NCI-H1930 (cell line): ENCODE data around the gene SAP25.
A peak's percentile ranks its signal among the peaks of the same experiment; 100 is the strongest.
"Not testable (repeated sequence)": the region's sequence is repeated elsewhere in the genome, so short reads cannot be mapped to it uniquely, and the experiment has no call there.

Experiments
- DNase-seq, 2 experiments: peaks; one replicate each; lab custom pipeline; 2025; lab: John Stamatoyannopoulos, UW

The SAP25 gene

DNA sequence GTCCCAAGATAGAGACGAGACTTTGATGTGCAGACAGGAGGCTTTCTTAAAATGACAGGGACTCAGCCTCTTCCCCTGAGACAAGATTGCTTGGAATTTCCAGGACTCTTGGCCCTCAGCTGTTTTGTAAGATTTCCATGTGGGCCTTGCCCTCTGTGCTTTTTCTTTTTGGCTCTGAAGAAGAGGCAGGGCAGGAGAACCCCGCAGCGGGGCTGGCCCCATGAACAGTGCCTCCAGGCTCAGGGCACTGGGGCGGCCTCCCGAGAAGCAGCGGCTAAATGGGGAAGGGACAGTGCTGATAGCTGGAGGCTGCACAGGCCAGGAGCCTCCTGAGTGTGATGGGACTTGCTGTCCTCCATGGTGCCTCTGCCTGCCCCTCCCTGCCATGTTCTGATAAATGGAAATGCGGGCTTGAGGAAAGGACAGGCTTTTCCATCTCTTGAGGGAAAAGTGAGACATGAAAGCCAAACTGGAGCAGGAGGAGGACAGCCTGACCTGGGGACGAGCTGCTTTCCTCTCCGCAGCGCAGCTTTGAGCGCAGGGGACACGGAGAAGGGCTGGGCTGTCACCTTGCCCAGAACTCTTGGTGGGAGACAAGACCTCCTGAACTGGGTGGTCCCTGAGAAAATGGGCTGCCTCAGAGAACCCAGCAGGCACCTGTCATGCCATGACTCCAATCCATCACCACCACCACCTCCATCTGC is 12.1 kb downstream of the SAP25 start:
- DNase-seq, result no peak

DNA sequence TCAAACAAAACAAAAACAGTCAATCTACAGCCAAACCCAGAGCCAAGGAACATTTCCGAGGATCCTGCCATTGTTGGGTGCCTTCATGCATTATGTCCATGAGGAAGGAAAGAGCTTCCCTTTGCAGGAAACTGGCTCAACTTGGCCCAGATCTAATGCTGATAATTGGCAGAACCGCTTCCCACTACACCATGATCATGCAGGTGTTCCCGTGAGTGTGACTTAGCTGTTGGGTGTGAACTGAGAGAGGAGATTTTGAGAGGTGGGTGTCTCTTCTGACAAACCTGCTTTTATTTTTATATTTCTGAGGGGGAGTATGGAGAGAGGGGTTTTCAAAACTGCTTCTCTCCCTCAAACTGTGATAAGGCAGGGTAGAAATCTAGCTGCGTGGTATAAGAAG is 14.6 kb downstream of the SAP25 start:
- no peak for DNase-seq

DNA sequence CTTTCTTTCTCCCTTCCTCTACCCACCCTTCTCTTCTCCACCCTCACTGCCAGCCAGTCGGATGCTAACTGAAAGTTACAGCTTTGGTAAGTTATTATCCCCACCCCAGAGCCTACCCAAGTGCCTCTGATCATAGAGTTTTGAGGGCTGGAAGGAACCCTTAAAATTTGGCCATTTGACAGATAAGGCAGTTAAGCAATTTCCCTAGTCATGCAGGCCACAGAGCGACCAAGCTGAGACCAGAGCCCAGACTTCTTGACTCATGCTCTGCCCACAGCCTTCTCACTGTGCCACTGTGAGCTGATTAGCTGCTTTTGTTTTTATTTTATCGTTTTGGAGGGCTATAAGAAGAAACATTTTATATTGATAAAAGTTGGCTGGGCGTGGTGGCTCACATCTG is 17.2 kb downstream of the SAP25 start:
- DNase-seq, result no peak

DNA sequence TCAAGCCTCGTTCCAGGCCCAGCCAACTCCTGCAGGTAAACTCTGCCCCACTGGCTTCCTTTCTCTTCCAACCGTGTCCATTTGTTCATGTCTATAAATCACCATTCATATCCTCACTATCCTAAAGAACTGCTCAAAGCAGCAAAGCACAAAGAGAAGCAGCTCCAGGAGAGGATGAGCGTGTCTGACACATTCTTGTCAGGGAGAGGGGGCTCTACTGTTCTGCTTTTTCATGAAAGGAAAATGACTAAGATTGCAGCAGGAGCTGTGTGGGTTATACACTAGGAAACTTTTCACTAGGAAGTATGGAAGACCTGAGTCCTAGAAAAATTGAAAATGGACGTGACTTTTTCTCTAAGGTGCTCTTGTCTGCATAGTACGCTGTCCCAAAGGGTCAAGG is 18.0 kb downstream of the SAP25 start:
- DNase-seq, result no peak

DNA sequence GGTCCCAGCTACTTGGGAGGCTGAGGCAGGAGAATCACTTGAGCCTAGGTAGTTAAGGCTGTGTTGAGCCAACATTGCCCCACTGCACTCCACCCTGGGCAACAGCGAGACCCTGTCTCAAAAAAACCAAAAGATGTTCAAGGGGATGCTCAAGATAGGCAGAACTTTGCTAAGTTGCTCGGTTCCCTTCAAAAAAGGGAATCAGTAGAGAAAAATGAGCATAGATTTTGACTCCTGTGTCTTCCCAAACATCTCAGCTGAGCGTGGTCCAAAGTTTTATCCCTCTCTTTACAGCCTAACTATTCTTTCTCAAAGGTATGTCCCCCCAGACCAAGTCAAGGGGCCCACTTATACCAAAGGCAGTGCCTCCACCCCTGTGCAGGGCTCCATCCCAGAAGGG is 20.7 kb downstream of the SAP25 start:
- DNase-seq, result no peak

DNA sequence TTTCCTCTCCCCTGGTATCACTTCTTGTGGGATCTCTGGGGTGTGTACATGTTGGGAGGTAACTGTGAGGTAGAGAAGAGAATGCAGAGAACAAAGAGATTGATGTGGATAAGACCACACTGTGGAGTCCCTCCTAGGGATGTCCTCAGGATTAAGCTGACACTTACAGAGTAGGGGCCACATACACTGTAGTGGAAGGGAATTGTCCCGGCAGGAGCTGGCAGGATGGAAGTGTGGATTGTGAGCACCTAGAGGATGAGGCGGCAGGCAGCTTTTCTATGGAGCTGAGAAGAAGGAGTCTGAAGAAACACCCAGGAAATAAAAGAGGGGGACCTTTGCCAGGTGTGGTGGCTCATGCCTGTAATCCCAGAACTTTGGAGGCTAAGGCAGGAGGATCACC is 21.2 kb downstream of the SAP25 start:
- DNase-seq, result no peak

DNA sequence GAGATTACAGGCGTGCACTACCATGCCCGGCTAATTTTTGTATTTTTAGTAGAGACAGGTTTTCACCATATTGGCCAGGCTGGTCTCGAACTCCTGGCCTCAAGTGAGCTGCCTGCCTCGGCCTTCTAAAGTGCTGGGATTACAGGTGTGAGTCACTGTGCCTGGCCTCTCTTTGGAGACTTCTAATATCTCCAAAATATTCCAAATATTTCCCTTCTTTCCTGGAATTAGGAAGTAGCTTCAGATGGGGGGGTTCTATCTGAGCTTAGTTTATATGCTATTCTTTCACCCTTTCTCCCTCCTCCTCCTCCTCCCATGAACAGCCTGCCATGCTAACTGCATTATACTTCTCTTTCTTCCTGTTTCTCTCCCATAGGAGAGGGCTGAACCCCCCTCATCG is 25.3 kb downstream of the SAP25 start:
- DNase-seq, result not testable (repeated sequence)

DNA sequence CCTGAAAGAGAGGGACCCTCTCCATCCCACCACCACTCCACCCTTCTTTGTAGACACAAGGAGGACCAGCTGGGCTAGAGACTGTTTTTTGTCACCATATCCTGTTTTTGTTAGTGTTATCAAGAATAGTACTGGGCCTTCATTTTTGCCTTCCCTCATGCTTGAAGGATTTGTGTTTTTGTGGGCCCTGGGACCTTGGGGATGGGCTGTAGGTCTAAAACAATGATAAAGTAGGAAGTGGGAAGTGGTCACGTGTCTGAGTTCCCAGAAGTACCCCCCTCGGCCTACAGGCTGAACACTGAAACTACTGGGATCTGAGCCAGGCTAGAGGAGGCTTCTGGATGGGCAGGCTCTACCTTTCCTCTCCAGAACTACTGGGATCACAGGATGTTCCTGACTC is 25.8 kb downstream of the SAP25 start:
- no peak for DNase-seq

DNA sequence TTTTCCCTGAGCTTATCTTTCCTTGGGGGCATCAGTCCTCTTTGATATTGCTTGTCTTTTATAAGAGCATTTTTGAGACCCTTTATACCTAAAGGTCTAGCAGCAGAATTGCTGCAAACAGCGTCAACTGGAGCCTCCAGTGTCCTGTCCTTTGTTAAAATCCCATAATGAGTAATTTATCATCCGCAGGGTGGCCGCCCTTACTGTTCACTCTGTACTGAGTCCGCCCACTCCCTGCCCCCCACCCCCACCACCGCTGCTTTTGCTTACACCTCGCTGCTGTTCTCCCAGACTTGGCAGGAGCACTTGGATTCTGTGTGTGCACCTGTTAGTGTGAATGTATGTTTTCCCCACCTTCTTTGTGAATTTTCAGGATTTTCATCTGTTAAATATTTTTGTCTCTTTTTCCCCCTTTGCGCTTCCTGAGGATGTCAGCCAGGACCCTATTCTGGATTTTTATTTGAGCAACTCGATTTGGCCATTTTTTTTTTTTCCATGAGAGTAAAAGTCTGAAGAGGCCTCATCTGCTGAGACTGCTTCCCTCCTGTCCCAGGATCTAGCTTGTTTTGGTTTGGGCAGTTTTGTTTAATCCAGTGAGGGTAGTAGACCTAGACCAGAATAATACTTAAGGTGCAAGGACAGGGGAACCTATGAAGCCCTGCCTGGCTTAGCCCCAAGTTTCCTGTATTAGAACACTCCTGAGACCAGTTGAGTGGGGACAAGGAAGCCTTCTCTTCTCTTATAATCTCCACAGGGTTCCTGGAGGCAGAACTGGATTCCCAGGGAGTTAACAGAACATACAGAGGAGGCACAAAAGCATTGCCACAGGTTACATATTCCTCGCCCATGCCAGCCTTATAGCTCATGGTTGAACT is 26.5 kb downstream of the SAP25 start:
- no peak for DNase-seq

DNA sequence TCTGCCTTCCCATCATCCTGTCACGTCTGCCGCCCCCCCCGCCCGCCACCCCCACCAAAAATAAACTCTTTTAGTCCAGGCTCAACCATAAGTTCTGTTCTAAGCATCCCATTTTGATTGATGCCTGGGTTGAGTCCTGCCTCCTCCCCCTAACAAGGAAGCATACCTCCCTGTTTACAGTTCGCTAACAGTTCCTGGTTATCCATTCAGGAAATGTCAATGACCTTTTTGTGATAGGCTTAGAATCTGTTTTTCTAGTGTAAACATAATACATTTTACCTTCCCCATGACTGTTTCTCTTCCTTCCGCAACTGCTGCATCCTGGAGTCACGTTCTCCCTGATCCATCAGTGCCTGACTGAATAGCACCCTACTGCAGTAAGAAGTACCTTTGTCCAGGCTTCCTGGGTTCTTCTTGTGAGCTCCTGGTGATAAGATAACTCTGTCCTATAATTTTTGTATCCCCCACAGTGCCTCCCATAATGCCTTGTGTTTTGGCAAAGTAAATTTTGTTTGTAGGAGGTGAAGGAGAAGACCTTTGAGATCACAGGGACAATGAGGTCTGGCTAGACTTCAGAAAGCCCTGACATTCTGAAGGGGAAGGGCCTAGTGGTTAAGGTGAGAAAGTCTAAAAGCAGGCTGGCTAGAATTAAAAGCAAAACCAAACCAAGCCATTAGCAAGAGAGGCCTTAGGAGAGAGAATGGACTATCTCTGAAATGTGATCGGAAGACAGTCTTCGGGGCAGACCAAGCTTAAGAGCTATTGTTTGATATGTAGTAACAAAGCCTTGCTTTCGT is 27.4 kb downstream of the SAP25 start:
- DNase-seq, result no peak

DNA sequence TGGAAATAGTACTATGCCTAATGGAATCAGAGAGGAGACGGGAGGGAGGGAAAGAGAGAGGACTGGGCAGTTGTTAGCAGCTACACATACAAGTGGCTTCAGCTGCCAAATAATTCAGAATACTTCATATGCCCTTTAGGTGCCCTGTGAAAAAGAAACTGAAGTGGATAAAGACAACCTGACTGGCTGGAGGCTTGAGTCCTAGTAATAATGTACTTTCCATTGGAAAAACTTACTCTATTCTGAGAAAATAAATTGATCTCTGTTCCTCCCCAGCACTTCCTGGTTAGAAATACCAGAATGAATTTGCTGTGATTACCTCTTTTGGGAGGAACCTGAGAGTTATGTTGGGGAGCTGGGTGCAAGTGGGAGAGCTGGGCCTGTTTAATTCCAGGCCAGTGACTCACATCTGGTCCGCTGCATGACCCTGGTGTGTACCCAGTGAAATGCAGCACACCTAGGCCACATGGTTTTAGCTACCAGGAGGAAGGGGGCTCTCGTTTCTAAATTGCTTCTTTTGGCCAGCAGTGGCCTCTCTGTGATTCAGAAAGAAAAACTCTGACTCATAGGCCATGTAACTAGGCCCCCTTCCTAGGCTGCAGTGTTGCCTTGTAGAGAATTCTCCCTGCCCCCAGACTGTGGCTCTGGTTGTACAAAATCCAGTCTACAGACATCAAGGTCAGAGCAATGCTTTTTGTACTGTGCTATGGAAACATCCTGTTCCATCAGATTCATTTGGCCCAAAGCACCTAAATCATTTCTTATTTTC is 28.2 kb downstream of the SAP25 start:
- DNase-seq, result no peak

DNA sequence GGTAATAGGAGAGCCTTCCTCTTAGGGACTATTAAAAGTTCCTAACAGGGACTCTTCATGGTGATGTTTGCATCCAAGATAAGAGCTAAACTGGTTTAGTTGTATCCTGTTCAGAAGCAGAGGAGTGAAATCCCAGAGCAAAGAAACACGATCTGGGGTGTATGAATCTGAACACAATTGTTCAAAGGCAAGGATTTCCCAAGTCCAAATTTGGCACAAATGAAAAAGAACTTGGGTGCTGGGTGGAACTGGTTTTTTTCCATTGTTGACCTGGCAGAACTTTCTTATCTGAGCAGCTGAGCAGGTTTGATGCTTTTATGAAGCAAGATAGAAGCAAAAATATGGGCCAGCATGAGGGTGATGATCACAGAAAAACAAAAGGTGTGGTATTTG is 28.7 kb downstream of the SAP25 start:
- no peak for DNase-seq

DNA sequence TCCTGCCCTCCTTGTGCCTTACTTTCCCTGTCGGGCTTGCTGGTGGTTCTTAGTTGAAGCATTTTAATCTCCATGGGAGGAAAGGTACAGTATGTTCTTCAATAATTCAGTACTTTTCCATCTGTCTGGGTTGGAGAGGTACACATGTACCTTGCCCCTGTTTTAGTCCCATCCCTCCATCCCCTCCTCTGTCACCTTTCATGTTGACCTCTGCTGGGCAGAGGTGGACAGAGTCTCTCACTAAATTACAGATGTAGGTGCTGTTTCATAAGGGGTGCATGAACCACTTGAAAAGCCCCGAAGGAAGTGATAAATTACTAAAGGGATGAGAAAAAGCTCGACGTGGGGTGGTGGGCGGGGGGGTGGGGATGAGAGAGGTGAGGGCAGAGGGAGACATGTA is 29.3 kb downstream of the SAP25 start:
- no peak for DNase-seq

DNA sequence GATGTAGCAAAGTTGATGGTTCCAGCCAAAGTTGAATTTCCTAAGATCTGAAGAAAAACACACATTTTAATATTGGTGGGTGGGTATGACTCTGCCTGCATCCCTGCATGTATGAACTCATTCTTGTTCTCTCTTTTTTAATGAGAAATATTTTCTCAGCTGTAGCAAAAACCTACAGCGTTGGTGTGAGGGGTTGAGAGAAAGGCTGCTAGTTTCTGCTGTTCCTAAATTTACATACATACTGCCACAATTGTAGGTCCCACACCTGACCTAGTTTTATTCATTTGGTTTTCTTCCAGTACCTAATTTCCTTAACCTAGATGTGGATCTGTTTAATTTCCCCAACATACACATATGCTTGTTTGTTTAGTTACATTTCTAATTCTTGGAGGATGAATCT is 30.1 kb downstream of the SAP25 start:
- no peak for DNase-seq

DNA sequence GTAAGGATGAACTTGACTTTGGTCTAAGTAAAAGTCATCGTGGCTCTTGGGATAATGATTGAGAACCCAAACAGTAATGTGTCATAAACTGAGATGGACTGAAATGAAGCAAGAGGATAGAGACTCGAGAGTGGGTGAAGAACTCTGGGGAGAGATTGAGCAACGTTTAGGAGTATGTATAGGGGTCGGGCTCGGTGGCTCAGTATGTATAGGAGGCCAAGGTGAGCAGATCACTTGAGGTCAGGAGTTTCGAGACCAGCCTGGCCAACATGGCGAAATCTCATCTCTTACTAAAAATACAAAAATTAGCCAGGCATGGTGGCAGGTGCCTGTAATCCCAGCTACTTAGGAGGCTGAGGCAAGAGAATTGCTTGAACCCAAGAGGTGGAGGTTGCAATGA is 32.4 kb downstream of the SAP25 start:
- not testable (repeated sequence) for DNase-seq

DNA sequence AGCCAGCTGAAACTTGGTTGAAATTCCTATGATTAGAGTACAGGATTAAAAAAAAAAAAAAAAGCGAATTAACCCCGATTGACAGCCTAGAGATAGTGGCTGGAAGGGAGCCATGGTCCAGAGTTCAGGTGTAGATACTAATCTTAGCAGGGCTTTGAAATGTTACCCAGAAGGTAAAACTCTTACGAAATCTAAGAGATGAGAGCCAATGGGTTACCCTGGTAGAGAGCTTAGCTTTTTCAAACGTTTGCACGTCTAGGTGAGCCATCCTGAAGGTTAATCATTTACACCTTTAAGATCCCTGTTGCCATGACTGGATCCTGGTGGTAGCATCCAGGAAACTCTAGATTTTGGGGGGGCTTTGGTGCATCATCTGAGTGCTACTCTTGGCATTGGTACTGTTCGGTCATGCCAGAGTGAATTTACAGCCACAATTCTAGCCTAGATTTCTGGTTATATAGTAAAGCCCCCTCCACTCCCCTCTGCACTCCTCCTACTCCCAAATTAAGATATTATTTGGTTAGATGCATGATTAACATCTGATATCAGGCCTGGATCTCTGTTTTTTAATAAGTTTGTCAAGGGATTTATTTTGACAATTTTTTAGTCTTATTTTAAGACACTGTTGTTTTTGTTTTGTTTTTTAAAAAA is 33.5 kb downstream of the SAP25 start:
- DNase-seq, result no peak

DNA sequence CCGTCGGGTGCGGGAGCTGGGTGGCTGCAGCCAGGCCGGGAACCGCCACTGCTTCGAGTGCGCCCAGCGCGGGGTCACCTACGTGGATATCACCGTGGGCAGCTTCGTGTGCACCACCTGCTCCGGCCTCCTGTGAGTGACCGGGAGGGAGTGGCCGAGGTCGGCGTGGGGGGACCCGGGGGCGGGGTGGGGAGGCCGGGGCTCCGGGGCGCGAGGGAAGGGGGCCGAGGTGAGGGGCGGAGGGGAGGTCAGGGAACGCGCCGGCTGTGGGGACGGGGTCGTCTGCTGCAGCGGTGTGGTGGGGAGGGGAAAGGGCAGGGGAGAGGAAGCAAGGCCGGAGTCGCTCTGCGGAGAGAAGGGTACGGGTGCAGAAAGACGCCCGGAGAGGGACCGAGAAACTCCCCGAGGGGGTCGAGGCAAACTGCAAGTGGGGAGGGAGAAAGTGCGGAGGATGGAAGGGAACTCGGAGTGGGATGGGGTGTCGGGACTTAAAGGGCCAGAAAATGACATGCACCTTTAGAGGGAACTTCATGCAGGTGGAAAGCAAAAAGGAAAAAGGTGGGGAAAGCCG is 34.2 kb downstream of the SAP25 start:
- DNase-seq, result no peak

DNA sequence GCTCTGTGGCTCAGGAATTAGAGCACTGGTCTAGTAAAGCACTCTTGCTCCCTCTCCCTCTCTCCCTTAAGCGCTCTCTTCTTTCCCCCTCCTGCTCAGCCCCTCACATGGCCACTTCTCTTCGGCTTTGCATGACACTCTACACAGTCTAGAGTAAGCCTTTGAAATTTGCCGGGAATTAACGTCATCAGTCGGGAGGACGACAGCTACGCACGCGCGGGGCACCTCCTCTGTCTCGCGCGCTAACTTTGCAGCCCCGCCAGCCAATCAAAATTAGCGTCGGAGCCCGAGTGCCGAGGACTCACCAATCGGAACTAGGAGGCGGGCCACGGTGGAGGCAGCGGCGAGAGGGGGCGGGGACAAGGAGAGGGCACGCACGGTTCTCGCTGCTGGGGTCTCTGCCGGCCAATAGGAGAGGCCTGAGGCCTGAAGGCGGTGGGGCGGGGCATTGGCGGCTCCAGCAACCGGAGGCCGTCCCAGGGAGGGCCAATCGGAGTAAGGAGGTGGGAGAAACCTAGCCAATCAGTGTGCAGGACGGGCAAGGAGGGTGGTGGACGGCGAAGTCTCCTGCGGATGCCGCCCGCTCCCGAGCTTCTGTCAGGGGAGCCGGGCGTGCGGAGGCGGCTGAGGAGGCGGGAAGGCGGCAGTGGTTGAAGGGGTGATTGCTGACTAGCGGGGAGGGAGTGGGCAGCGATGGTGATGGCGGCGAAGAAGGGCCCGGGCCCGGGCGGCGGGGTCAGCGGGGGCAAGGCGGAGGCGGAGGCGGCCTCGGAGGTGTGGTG is 34.9 kb downstream of the SAP25 start, which contains the start of gene AGFG2:
TSS of gene AGFG2 (plus strand) at position 550 of the 782 bp plus-strand sequence. CDS start at position 694, 144 bp downstream.
- DNase-seq, result peak; percentile 100

DNA sequence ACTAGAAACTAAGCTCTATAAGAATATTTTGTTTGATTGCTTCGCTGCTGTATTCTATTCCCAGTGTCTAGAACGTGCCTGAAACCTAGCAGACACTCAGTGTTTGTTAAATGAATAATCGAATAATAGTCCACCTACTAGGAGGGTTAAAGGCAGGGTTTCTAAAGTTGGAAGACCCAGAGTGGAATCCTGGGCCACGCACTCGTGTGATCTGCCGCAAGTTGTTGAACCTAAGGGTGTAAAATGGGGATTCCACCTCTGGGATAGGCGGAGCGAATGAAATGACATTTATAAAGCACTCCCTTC is 35.4 kb downstream of the SAP25 start:
- DNase-seq, result no peak

DNA sequence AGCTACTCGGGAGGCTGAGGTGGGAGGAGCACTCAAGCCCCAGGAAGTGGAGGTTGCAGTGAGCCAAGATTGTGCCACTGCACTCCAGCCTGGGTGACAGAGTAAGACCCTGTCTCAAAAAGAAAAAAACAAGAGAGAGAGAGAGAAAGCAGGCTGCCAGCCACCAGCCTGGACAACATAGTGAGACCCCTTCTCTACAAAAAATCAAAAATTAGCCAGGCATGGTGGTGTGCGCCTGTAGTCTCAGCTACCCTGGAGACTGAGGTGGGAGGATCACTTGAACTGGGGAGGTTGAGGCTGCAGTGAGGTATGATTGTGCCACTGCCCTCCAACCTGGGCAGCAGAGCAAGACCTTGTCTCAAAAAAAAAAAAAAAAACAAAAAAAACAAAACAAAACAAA is 37.0 kb downstream of the SAP25 start:
- not testable (repeated sequence) for DNase-seq
